ENCODE data around the gene MAP1LC3C.
"Not testable (repeated sequence)": the region's sequence is repeated elsewhere in the genome, so short reads cannot be mapped to it uniquely, and the experiment has no call there.

Gene MAP1LC3C

DNA sequence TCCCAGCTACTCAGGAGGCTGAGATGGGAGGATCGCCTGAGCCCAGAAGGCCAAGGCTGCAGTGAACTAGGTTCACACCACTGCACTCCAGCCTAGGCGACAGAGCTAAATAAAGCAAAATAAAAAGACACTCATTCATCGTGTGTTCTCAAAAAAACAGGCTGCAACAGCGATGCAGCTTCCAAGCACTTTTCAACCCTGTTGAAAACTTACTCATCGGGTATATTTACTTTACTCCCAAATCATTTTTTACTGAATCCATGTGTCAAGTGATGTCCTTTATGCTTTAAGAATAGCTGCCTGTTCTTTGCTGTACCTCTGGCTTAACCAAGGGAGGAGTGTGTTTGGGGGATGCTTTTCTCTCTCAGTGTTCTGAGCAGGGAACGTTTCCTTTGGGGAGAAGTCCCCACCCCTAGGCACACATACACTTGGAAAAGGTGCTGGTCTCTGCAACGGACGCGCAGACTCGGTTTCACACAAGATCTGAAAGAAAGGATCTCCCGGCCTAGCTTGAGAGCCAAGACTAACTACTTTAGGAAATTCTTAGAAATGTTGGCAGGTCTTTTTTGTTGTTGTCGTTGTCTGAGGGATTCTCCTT lies 1.4 kb downstream of the MAP1LC3C start:
- no peak for DNase-seq (ENCODE audit: low read depth)
- TF ChIP-seq, protein P1, sequence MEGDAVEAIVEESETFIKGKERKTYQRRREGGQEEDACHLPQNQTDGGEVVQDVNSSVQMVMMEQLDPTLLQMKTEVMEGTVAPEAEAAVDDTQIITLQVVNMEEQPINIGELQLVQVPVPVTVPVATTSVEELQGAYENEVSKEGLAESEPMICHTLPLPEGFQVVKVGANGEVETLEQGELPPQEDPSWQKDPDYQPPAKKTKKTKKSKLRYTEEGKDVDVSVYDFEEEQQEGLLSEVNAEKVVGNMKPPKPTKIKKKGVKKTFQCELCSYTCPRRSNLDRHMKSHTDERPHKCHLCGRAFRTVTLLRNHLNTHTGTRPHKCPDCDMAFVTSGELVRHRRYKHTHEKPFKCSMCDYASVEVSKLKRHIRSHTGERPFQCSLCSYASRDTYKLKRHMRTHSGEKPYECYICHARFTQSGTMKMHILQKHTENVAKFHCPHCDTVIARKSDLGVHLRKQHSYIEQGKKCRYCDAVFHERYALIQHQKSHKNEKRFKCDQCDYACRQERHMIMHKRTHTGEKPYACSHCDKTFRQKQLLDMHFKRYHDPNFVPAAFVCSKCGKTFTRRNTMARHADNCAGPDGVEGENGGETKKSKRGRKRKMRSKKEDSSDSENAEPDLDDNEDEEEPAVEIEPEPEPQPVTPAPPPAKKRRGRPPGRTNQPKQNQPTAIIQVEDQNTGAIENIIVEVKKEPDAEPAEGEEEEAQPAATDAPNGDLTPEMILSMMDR (IDR thresholded peaks at IDR 0.05; ENCODE audit: low read length, missing control alignments): no peak
- no peak overlapping the region for H3K4me3 ChIP-seq (replicated peaks; ENCODE audit: low read depth, low read length)

DNA sequence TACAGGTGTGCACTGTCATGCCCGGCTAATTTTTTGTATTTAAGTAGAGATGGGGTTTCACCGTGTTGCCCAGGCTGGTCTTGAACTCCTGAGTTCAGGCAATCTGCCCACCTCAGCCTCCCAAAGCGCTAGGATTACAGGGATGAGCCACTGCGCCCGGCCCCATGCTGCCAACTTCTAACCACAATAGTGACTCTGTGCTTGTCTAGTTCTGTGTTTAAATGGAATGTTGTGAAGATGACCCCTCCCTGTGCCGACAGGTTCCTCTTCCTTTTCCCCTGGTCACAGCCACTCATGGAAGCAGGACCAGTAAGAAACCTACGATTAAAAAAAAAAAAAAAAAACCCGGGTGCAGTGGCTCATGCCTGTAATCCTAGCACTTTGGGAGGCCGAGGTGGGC lies 4.7 kb downstream of the MAP1LC3C start:
- no peak for DNase-seq (ENCODE audit: low read depth)
- TF ChIP-seq, protein P1 (IDR thresholded peaks at IDR 0.05; ENCODE audit: low read length, missing control alignments): no peak
- no peak overlapping the region for H3K4me3 ChIP-seq (replicated peaks; ENCODE audit: low read depth, low read length)

DNA sequence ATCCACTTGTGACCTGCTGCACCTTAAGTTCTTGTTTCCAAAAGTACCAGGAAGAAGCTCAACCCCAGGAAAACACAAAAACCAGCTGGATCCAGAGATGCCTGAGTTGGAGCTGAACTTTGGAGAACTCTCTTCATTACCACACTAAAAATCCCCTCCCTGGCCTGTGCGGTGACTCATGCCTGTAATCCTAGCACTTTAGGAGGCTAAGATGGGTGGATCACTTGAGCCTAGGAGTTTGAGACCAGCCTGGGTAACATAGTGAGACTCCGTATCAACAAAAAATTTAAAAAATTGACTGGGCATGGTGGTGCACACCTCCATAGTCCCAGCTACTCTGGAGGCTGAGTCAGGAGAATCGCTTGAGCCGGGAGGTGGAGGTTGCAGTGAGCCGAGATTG lies 6.2 kb downstream of the MAP1LC3C start:
- TF ChIP-seq, protein P1 (IDR thresholded peaks at IDR 0.05; ENCODE audit: low read length, missing control alignments): no peak
- H3K4me3 ChIP-seq (replicated peaks; ENCODE audit: low read depth, low read length): no peak overlapping the region
- no peak for DNase-seq (ENCODE audit: low read depth)

DNA sequence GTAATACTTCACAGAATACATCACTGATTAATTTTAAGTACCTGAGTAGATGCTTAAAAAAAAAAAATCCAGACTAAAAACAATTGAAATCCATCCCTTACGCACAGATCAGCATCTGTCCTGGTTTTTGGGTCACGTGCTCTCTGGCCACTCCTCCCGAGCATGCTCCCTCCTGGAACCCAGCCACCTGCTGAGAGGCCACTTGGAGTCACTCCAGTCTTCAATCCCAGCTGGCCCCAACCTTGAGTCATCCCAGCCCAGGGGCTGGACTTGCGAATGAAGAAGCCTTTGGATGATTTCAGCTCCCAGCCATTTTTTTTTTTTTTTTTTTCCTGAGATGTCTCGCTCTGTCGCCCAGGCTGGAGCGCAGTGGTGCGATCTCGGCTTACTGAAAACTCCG lies 8.9 kb downstream of the MAP1LC3C start:
- peak; percentile 76 for DNase-seq (ENCODE audit: low read depth)
- no peak overlapping the region for H3K4me3 ChIP-seq (replicated peaks; ENCODE audit: low read depth, low read length)
- TF ChIP-seq, protein P1 (IDR thresholded peaks at IDR 0.05; ENCODE audit: low read length, missing control alignments): no peak

DNA sequence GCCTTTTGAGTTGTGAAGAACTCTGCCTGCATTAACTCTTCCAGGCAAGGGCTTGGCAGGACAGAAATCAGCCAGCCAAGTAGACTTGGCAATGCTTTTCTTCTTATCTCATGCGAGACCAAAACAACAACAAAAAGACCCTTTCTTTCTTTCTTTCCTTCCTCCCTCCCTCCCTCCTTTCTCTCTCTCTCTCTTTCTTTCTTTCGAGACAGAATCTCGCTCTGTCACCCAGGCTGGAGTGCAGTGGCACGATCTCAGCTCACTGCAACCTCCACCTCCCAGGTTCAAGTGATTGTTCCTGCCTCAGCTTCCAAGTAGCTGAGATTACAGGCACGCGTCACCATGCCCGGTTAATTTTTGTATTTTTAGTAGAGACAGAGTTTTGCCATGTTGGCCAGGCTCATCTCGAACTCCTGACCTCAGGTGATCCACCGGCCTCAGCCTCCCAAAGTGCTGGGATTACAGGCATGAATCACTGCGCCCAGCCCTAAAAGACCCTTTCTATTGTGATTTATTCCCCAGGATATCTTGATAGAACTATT lies 10.4 kb downstream of the MAP1LC3C start:
- not testable (repeated sequence) for H3K4me3 ChIP-seq (replicated peaks; ENCODE audit: low read depth, low read length); DNase-seq (ENCODE audit: low read depth)

DNA sequence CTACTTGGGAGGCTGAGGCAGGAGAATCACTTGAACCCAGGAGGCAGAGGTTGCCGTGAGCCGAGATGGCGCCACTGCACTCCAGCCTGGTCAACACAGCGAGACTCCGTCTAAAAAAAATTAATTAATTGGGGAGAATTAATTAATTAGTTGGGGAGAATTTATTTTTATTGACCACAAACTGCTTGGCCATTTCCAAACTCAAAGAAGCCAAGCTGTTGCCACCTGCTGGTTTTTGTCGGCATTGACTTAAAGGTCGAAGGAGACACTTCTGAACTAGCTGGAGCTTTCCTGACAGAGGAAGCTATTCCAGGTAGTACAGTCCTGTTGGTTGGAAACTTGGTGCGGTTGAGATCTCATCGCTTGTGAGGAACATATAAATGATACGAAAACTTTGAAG lies 13.1 kb downstream of the MAP1LC3C start:
- H3K4me3 ChIP-seq (replicated peaks; ENCODE audit: low read depth, low read length): no peak overlapping the region
- DNase-seq (ENCODE audit: low read depth): peak; percentile 45
- TF ChIP-seq, protein P1 (IDR thresholded peaks at IDR 0.05; ENCODE audit: low read length, missing control alignments): peak; percentile 55

DNA sequence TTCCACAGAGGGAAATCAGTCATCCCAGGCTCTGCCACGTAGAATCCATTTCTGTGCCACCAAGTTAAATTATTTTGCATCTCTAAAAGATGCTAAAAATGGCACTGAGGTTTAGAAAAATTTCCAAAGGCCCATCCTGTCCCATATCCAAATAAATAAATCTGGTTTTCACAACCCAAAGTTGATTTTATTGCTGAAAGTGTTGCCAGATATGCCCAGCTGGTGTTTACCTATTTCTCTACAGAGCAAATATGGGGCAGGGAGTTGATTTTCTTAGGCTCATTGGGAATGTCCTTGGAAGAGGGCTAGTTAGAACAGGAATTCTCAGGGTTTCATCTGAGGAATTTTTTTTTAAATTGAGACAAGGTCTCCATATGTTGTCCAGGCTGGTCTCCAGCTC lies 19.0 kb downstream of the MAP1LC3C start:
- TF ChIP-seq, protein P1 (IDR thresholded peaks at IDR 0.05; ENCODE audit: low read length, missing control alignments): no peak
- no peak overlapping the region for H3K4me3 ChIP-seq (replicated peaks; ENCODE audit: low read depth, low read length)
- DNase-seq (ENCODE audit: low read depth): no peak
